ENCODE results near the gene SLC2A6. TPM values are rescaled to one million over a fixed set of nuclear protein-coding genes. Genes with fewer than 3 reads are reported as not detected.

The SLC2A6 gene
- total RNA-seq, 4 donors from 2014 or later = 0.96 to 20.1 (median 3.4) TPM

- TF ChIP-seq POLR2AphosphoS5 (IDR thresholded peaks at IDR 0.05) (no peak), EP300 (IDR thresholded peaks at IDR 0.05; ENCODE audit: low read depth) (no peak), POLR2A (IDR thresholded peaks at IDR 0.05) (no peak), CTCF (IDR thresholded peaks at IDR 0.05) (no peak)
- H3K36me3 ChIP-seq = no peaks in the 10 kb centered on the region
- no peaks in the 10 kb centered on the region for H3K9me3 ChIP-seq
- H3K27me3 ChIP-seq = peaks cover 8% of the 10 kb centered on the region
- intact Hi-C loops (cut with DNase I; ENCODE audit: low total_unique reads) (no loop called here), in situ Hi-C loops (cut with MboI; ENCODE audit: low pct_ligation_motif_present in 1 of 4, low pct_unique_long_range_greater_than_20kb in 1 of 4, low sequenced_read_pairs in 3 of 4) (loop anchor here in 1 of 4 donors (25.0 kb wide), 1 partner anchor 308 kb away; no protein-coding TSS in a partner anchor)
- no peak overlapping the region for H3K4me3 ChIP-seq
- no peak for DNase-seq
- peaks cover 0 to 12% (median 0%) of the 10 kb centered on the region in 4 donors for H3K4me1 ChIP-seq
- WGBS, 2 donors (ENCODE audit: low coverage in 1 of 2) = 87 to 95% methylated on average over 8 to 24 of the region's 24 CpGs
- H3K27ac ChIP-seq = no peak overlapping the region
Observed at GRCh38 chr9:133495327-133496293, 16.7 kb upstream of the SLC2A6 start.

GRCh38 chr9:133494636-133495326 is 15.9 kb upstream of the SLC2A6 start:
- WGBS, 2 donors (ENCODE audit: low coverage in 1 of 2) = 83% methylated on average over 21 of the region's 24 CpGs; no CpG with 5 or more reads in 1 of the 2 donors
- in situ Hi-C loops (cut with MboI; ENCODE audit: low pct_ligation_motif_present in 1 of 4, low pct_unique_long_range_greater_than_20kb in 1 of 4, low sequenced_read_pairs in 3 of 4) (loop anchor here in 1 of 4 donors (25.0 kb wide), 1 partner anchor 307 kb away; no protein-coding TSS in a partner anchor), intact Hi-C loops (cut with DNase I; ENCODE audit: low total_unique reads) (no loop called here)
- TF ChIP-seq CTCF (IDR thresholded peaks at IDR 0.05) (no peak), POLR2A (IDR thresholded peaks at IDR 0.05) (no peak), EP300 (IDR thresholded peaks at IDR 0.05; ENCODE audit: low read depth) (no peak)
- Histone ChIP-seq H3K27me3 (peaks cover 13% of the 10 kb centered on the region), H3K9me3 (no peaks in the 10 kb centered on the region), H3K36me3 (no peaks in the 10 kb centered on the region), H3K4me3 (no peak overlapping the region), H3K4me1 (peaks cover 0 to 10% (median 0%) of the 10 kb centered on the region in 4 donors), H3K27ac (no peak overlapping the region)
- DNase-seq = no peak

GRCh38 chr9:133493845-133494540 is 15.1 kb upstream of the SLC2A6 start:
- 69% methylated on average over 22 of the region's 23 CpGs; no CpG with 5 or more reads in 1 of the 2 donors for WGBS, 2 donors (ENCODE audit: low coverage in 1 of 2)
- H3K4me3 ChIP-seq = no peak overlapping the region
- no peak overlapping the region for H3K27ac ChIP-seq
- TF ChIP-seq POLR2AphosphoS5 (IDR thresholded peaks at IDR 0.05) = no peak
- no peak for TF ChIP-seq CTCF (IDR thresholded peaks at IDR 0.05)
- TF ChIP-seq POLR2A (IDR thresholded peaks at IDR 0.05) = no peak
- no peak for TF ChIP-seq EP300 (IDR thresholded peaks at IDR 0.05; ENCODE audit: low read depth)
- in situ Hi-C loops (cut with MboI; ENCODE audit: low pct_ligation_motif_present in 1 of 4, low pct_unique_long_range_greater_than_20kb in 1 of 4, low sequenced_read_pairs in 3 of 4) = loop anchor here in 1 of 4 donors (25.0 kb wide), 1 partner anchor 307 kb away; no protein-coding TSS in a partner anchor
- intact Hi-C loops (cut with DNase I; ENCODE audit: low total_unique reads) = no loop called here
- H3K36me3 ChIP-seq = no peaks in the 10 kb centered on the region
- H3K27me3 ChIP-seq = peaks cover 13% of the 10 kb centered on the region
- H3K4me1 ChIP-seq = peaks cover 0 to 2% (median 0%) of the 10 kb centered on the region in 4 donors
- DNase-seq = no peak
- no peaks in the 10 kb centered on the region for H3K9me3 ChIP-seq
